Measurements from ENCODE around the gene DTNBP1.

Gene DTNBP1

GRCh38 chr6:15662326-15663129 is at the start of gene DTNBP1:
DTNBP1 (minus strand) TSS chr6:15663028; CDS start chr6:15662869, 159 bp downstream.
- peaks cover 26 to 51% of the 10 kb centered on the region in 2 donors for H3K4me1 Mint-ChIP-seq
- DNase-seq: peak; percentile 86
- peak within 1 kb of the TSS; percentile 67 for H3K27ac Mint-ChIP-seq
- H3K36me3 Mint-ChIP-seq: peaks cover 9 to 16% of the 10 kb centered on the region in 2 donors
- peak within 1 kb of the TSS; percentile 69 to 87 for H3K4me3 Mint-ChIP-seq
- no peaks in the 10 kb centered on the region for H3K27me3 Mint-ChIP-seq
- no peaks in the 10 kb centered on the region for H3K9me3 Mint-ChIP-seq
- peak; percentile 71 to 77 for ATAC-seq (replicated peaks)

- ATAC-seq (replicated peaks) (no peak), DNase-seq (no peak)
- no peak overlapping the region for H3K27ac Mint-ChIP-seq
- no peaks in the 10 kb centered on the region for H3K9me3 Mint-ChIP-seq
- H3K27me3 Mint-ChIP-seq: no peaks in the 10 kb centered on the region
- peaks cover under 1 to 2% of the 10 kb centered on the region in 2 donors for H3K4me1 Mint-ChIP-seq
- no peak overlapping the region for H3K4me3 Mint-ChIP-seq
- no peaks in the 10 kb centered on the region for H3K36me3 Mint-ChIP-seq
These were observed 46.9 kb upstream of the DTNBP1 start for GRCh38 chr6:15709651-15710269.

GRCh38 chr6:15708231-15708630 is 45.4 kb upstream of the DTNBP1 start:
- ATAC-seq (replicated peaks) (no peak), DNase-seq (no peak)
- Mint-ChIP-seq H3K4me1 (no peaks in the 10 kb centered on the region), H3K27ac (no peak overlapping the region), H3K4me3 (no peak overlapping the region), H3K36me3 (peaks cover 3 to 4% of the 10 kb centered on the region in 2 donors), H3K9me3 (peaks cover 0 to 5% of the 10 kb centered on the region in 2 donors), H3K27me3 (no peaks in the 10 kb centered on the region)

- peaks cover 0 to 6% of the 10 kb centered on the region in 2 donors for H3K9me3 Mint-ChIP-seq
- no peaks in the 10 kb centered on the region for H3K4me1 Mint-ChIP-seq
- DNase-seq (no peak), ATAC-seq (replicated peaks) (no peak)
- no peak overlapping the region for H3K4me3 Mint-ChIP-seq
- H3K27me3 Mint-ChIP-seq: no peaks in the 10 kb centered on the region
- peaks cover 3 to 4% of the 10 kb centered on the region in 2 donors for H3K36me3 Mint-ChIP-seq
- H3K27ac Mint-ChIP-seq: no peak overlapping the region
These were observed 43.2 kb upstream of the DTNBP1 start for GRCh38 chr6:15705981-15706380.

GRCh38 chr6:15698471-15698870 is 35.6 kb upstream of the DTNBP1 start:
- Mint-ChIP-seq H3K27ac (no peak overlapping the region), H3K4me1 (peaks cover 4 to 8% of the 10 kb centered on the region in 2 donors), H3K36me3 (peaks cover 1 to 3% of the 10 kb centered on the region in 2 donors), H3K9me3 (peaks cover 0 to 3% of the 10 kb centered on the region in 2 donors), H3K27me3 (no peaks in the 10 kb centered on the region), H3K4me3 (no peak overlapping the region)
- DNase-seq (no peak), ATAC-seq (replicated peaks) (no peak)

- ATAC-seq (replicated peaks): peak; percentile 38 to 51
- no peaks in the 10 kb centered on the region for H3K27me3 Mint-ChIP-seq
- no peak for DNase-seq
- no peak overlapping the region for H3K4me3 Mint-ChIP-seq
- H3K4me1 Mint-ChIP-seq: peaks cover 4 to 8% of the 10 kb centered on the region in 2 donors
- no peak overlapping the region for H3K27ac Mint-ChIP-seq
- no peaks in the 10 kb centered on the region for H3K9me3 Mint-ChIP-seq
- no peaks in the 10 kb centered on the region for H3K36me3 Mint-ChIP-seq
These were observed 35.1 kb upstream of the DTNBP1 start for GRCh38 chr6:15697895-15698294.

GRCh38 chr6:15691250-15691869 is 28.5 kb upstream of the DTNBP1 start:
- no peaks in the 10 kb centered on the region for H3K9me3 Mint-ChIP-seq
- H3K27me3 Mint-ChIP-seq: no peaks in the 10 kb centered on the region
- peak; percentile 75 for DNase-seq
- peaks cover 7 to 23% of the 10 kb centered on the region in 2 donors for H3K4me1 Mint-ChIP-seq
- H3K36me3 Mint-ChIP-seq: no peaks in the 10 kb centered on the region
- H3K4me3 Mint-ChIP-seq: peak overlapping the region; percentile 54 to 69
- peak overlapping the region; percentile 88 for H3K27ac Mint-ChIP-seq
- peak; percentile 99 to 100 for ATAC-seq (replicated peaks)

GRCh38 chr6:15690510-15690909 is 27.7 kb upstream of the DTNBP1 start:
- Mint-ChIP-seq H3K4me1 (peaks cover 7 to 23% of the 10 kb centered on the region in 2 donors), H3K9me3 (no peaks in the 10 kb centered on the region), H3K27ac (peak overlapping the region; percentile 88), H3K4me3 (no peak overlapping the region), H3K36me3 (no peaks in the 10 kb centered on the region), H3K27me3 (no peaks in the 10 kb centered on the region)
- DNase-seq (no peak), ATAC-seq (replicated peaks) (no peak)

- Mint-ChIP-seq H3K27ac (no peak overlapping the region), H3K4me1 (peaks cover 7 to 23% of the 10 kb centered on the region in 2 donors), H3K9me3 (no peaks in the 10 kb centered on the region), H3K4me3 (no peak overlapping the region), H3K27me3 (no peaks in the 10 kb centered on the region), H3K36me3 (no peaks in the 10 kb centered on the region)
- DNase-seq (no peak), ATAC-seq (replicated peaks) (no peak)
These were observed 27.0 kb upstream of the DTNBP1 start for GRCh38 chr6:15689586-15690482.

DNA sequence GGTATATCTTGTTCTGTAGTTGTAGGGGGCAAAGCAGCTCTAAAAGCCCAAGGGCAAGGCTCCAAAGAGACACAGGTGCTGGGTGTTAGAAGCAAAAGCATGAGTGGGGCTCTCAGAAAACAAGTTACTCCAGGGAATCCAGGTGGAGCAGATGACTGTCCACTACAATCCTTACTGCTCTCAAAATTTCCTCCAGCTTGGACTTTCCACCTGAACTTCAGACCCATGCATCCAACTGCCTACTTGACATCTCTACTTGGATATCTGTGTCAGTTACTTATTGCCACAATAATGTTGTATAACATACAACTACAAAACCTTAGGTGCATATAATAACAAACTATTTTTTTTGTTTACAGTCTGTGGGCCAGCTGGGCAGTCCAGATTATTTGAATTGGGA is 22.8 kb upstream of the DTNBP1 start:
- Mint-ChIP-seq H3K36me3 (peaks cover 1 to 3% of the 10 kb centered on the region in 2 donors), H3K4me1 (peaks cover 7 to 15% of the 10 kb centered on the region in 2 donors), H3K27me3 (no peaks in the 10 kb centered on the region), H3K4me3 (no peak overlapping the region), H3K9me3 (peaks cover 2 to 3% of the 10 kb centered on the region in 2 donors), H3K27ac (no peak overlapping the region)
- no peak for DNase-seq
- no peak for ATAC-seq (replicated peaks)

- Mint-ChIP-seq H3K36me3 (peaks cover 1 to 3% of the 10 kb centered on the region in 2 donors), H3K9me3 (peaks cover 2 to 3% of the 10 kb centered on the region in 2 donors), H3K4me1 (peaks cover 7 to 10% of the 10 kb centered on the region in 2 donors), H3K4me3 (no peak overlapping the region), H3K27ac (no peak overlapping the region), H3K27me3 (no peaks in the 10 kb centered on the region)
- DNase-seq (no peak), ATAC-seq (replicated peaks) (peak in 1 of 2 donors; percentile 50)
These were observed 20.4 kb upstream of the DTNBP1 start for GRCh38 chr6:15682965-15683822.

- Mint-ChIP-seq H3K4me1 (peaks cover 7 to 10% of the 10 kb centered on the region in 2 donors), H3K27ac (no peak overlapping the region), H3K9me3 (peaks cover 2 to 3% of the 10 kb centered on the region in 2 donors), H3K36me3 (peaks cover 1 to 3% of the 10 kb centered on the region in 2 donors), H3K27me3 (no peaks in the 10 kb centered on the region), H3K4me3 (no peak overlapping the region)
- ATAC-seq (replicated peaks) (no peak), DNase-seq (no peak)
These were observed 19.1 kb upstream of the DTNBP1 start for GRCh38 chr6:15681946-15682345.

DNA sequence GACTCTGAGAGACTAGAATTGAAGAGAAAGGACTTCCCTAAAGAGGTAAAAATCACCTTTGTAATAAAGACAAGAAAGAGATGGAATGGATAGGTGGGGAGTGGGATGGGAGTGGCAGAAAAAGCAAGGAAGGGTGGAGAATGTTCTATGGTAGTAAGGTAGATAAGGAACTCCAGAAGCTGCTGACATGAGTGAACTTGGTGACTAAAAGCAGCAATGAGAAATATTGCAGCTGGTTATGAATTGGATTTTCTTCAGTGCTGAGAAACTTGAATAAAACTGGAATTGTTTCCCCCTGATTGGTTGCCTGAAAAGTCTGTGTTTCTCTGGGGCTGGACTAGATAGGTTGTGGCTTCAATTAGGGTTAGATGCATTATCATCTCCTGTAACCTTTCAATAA is 15.7 kb upstream of the DTNBP1 start:
- Mint-ChIP-seq H3K9me3 (peaks cover 2 to 3% of the 10 kb centered on the region in 2 donors), H3K27ac (no peak overlapping the region), H3K4me3 (no peak overlapping the region), H3K4me1 (peaks cover 7 to 9% of the 10 kb centered on the region in 2 donors), H3K27me3 (no peaks in the 10 kb centered on the region), H3K36me3 (peaks cover 1 to 3% of the 10 kb centered on the region in 2 donors)
- ATAC-seq (replicated peaks): no peak
- DNase-seq: no peak
